Stimulated activated CD8-positive, alpha-beta memory T cell treated with anti-CD3 and anti-CD28 coated beads, Interleukin-7, amount 100 ng/mL, for 48 hours (primary cell): ENCODE measurements around the gene TIMM13.
"Not testable (repeated sequence)": the region's sequence is repeated elsewhere in the genome, so short reads cannot be mapped to it uniquely, and the experiment has no call there.

ENCODE experiments used
- DNase-seq, 2 donors: peaks; one replicate each; pipeline ENCODE4 v3.0.0-alpha.2; 2020; ENCODE audit warnings: low read depth in 1 of 2; ENCODE audit errors: extremely low read depth in 1 of 2

The TIMM13 gene

GRCh38 chr19:2427429-2428320 is at the start of gene TIMM13:
Gene TIMM13 (minus strand): TSS chr19:2427586. CDS start chr19:2427533, 53 bp downstream.
- peak; percentile 91 to 93 for DNase-seq

GRCh38 chr19:2476451-2477140 is 49.2 kb upstream of the TIMM13 start:
- peak; percentile 69 to 73 for DNase-seq

GRCh38 chr19:2475702-2476450 is 48.5 kb upstream of the TIMM13 start, which contains the start of gene GADD45B:
Gene GADD45B (plus strand): TSS chr19:2476127. CDS start chr19:2476359, 232 bp downstream.
- DNase-seq: peak; percentile 95

GRCh38 chr19:2475018-2475701 is 47.8 kb upstream of the TIMM13 start:
- peak in 1 of 2 donors; percentile 43 for DNase-seq

- DNase-seq: peak; percentile 88 to 91
These were observed 47.0 kb upstream of the TIMM13 start for GRCh38 chr19:2474232-2475017.

GRCh38 chr19:2469915-2470200 is 42.5 kb upstream of the TIMM13 start:
- DNase-seq: not testable (repeated sequence)

GRCh38 chr19:2469102-2469914 is 41.9 kb upstream of the TIMM13 start:
- peak in 1 of 2 donors; percentile 70 for DNase-seq

- no peak for DNase-seq
These were observed 41.2 kb upstream of the TIMM13 start for GRCh38 chr19:2468596-2468995.

- no peak for DNase-seq
These were observed 37.0 kb upstream of the TIMM13 start for GRCh38 chr19:2464389-2464788.

- not testable (repeated sequence) for DNase-seq
These were observed 36.3 kb upstream of the TIMM13 start for GRCh38 chr19:2463694-2464093.

- no peak for DNase-seq
These were observed 35.4 kb upstream of the TIMM13 start for GRCh38 chr19:2462635-2463421.

- DNase-seq: peak; percentile 62 to 65
These were observed 34.6 kb upstream of the TIMM13 start for GRCh38 chr19:2461751-2462634.

- no peak for DNase-seq
These were observed 32.9 kb upstream of the TIMM13 start for GRCh38 chr19:2460245-2460644.

- not testable (repeated sequence) for DNase-seq
These were observed 31.4 kb upstream of the TIMM13 start for GRCh38 chr19:2458776-2459175.

- no peak for DNase-seq
These were observed 30.7 kb upstream of the TIMM13 start for GRCh38 chr19:2458054-2458453.

GRCh38 chr19:2457394-2458037 is 30.1 kb upstream of the TIMM13 start:
- DNase-seq: no peak
